ENCODE measurements around the gene LOX. TPM values are rescaled to one million over a fixed set of nuclear protein-coding genes. Genes with fewer than 3 reads are reported as not detected.

LOX gene
- total RNA-seq, 1 experiment from 2014 or later: 0.12 TPM

DNA sequence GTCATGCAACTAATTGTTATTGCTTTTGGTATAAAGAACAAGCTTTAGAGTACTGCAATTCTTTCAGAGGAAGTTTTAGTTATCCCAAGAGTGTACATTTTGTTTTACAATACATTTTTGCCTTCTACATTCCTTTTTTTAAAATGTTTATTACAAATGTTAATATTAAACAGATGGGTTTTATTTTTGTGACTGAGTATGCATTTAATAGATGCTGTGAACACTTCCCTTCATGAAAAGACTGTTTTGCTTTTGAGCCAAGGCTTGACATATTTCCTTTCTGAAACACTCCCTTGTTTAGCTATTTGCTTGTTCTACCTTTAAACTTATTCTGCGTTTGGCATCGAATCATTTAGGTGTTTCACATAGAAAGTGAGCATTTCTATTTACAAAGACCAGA lies 36.4 kb upstream of the LOX start (continued):
- TF ChIP-seq MAX (IDR thresholded peaks at IDR 0.05): no peak
- TF ChIP-seq ELF1 (IDR thresholded peaks at IDR 0.05; ENCODE audit: borderline replicate concordance, low read depth): no peak
- TF ChIP-seq ATF3 (IDR thresholded peaks at IDR 0.05): no peak
- TF ChIP-seq TCF7L2 (IDR thresholded peaks at IDR 0.05; ENCODE audit: borderline replicate concordance, extremely low read depth, insufficient read depth, insufficient read length): no peak
- TF ChIP-seq YY1 (IDR thresholded peaks at IDR 0.05; ENCODE audit: extremely low read depth, insufficient replicate concordance, low read depth, low read length): no peak
- no peak for TF ChIP-seq SRF (IDR thresholded peaks at IDR 0.05; ENCODE audit: low read depth)
- no peak for TF ChIP-seq FOSL1 (IDR thresholded peaks at IDR 0.05; ENCODE audit: low read depth)
- TF ChIP-seq EGR1 (IDR thresholded peaks at IDR 0.05; ENCODE audit: low read depth): no peak

DNA sequence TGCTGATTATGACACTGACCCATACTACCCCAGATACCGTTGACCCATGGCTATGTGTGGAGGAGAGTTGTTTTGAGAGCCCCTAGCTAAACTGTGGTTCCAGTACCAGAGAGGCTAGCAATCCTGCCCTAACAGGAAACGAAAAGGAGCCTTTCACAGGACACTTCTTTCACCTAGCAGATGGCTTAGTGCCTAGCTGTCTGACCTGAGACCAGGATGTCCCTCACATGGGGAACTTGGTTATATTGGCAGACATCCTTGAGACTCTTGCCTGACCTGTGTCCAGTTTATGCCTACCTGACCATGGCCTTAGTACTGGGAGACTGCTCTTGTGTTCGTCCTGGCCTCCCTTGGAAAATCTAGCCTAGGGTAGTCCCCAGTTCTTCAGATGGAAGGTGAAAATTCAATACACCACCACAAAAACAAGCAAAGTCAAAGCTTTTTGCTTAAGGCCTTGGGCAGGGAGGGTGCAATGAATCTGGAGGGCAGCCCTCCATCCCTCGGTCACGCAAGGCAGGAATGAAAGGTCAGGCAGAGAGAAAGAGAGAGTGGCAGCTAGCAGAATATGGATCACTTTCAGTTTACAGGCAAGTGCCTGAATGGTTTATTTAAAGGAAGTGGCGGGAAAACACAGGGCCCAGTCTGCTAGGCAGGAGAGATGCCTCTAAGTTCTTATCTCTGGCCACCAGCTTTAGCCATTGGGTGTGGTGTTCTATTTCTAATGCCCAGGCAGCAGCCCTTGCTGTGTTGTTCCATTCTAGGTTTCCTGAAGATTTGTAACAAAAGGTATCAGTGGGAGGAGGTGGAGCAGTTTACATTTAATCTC lies 34.9 kb upstream of the LOX start:
- BruUV-seq (replicated peaks): no TSS peak
- ATAC-seq (no peak), DNase-seq (ENCODE audit: low read depth, low spot score) (no peak)
- Histone ChIP-seq H4K20me1 (ENCODE audit: insufficient read depth) (no peaks in the 10 kb centered on the region), H3K9ac (ENCODE audit: low read length) (no peak overlapping the region), H3K9me3 (ENCODE audit: control insufficient read depth in 1 of 2, insufficient read depth in 1 of 2, low read depth in 1 of 2, low read length in 2 of 2) (no peaks in the 10 kb centered on the region), H3K4me2 (ENCODE audit: low read length) (no peak overlapping the region), H3K27me3 (ENCODE audit: insufficient read depth, low read length) (no peaks in the 10 kb centered on the region), H3K27ac (ENCODE audit: low read depth, low read length) (no peak overlapping the region), H3K9me2 (ENCODE audit: insufficient read depth) (no peaks in the 10 kb centered on the region), H3K36me3 (ENCODE audit: control insufficient read depth in 1 of 2, insufficient read depth in 2 of 2, low read length in 2 of 2) (no peaks in the 10 kb centered on the region), H2AFZ (ENCODE audit: low read depth, low read length, poor library complexity, severe bottlenecking) (no peak overlapping the region), H3K79me2 (ENCODE audit: insufficient read depth, low read length) (no peaks in the 10 kb centered on the region), H3K4me3 (replicated peaks in 1 of 2; ENCODE audit: low read depth in 1 of 2, low read length in 2 of 2) (no peak overlapping the region), H3K4me1 (ENCODE audit: control insufficient read depth in 1 of 2, insufficient read depth in 2 of 2, low read length in 2 of 2) (no peaks in the 10 kb centered on the region)
- CTCF ChIA-PET: no interaction called here
- POLR2A ChIA-PET: no interaction called here
- RAD21 ChIA-PET (ENCODE audit: low non-redundant PET in 1 of 2, low total read pairs in 2 of 2, uncharacterized antibody in 2 of 2, unreplicated experiment in 2 of 2): no interaction called here
- TF ChIP-seq JUND (IDR thresholded peaks at IDR 0.05): no peak
- TF ChIP-seq REST (IDR thresholded peaks at IDR 0.05; ENCODE audit: low read depth): no peak
- TF ChIP-seq FOSL1 (IDR thresholded peaks at IDR 0.05; ENCODE audit: low read depth): no peak
- TF ChIP-seq ELF1 (IDR thresholded peaks at IDR 0.05; ENCODE audit: borderline replicate concordance, low read depth): no peak
- no peak for TF ChIP-seq ZBTB33 (IDR thresholded peaks at IDR 0.05; ENCODE audit: extremely low read depth, insufficient replicate concordance, low read length)
- TF ChIP-seq EGR1 (IDR thresholded peaks at IDR 0.05; ENCODE audit: low read depth): no peak
- TF ChIP-seq CTCF (IDR thresholded peaks at IDR 0.05 in 2 of 3, conservative IDR thresholded peaks at IDR 0.05 in 1 of 3; ENCODE audit: borderline replicate concordance in 1 of 3, insufficient read depth in 1 of 3, low read depth in 2 of 3, low read length in 2 of 3): no peak
- TF ChIP-seq RAD21 (IDR thresholded peaks at IDR 0.05; ENCODE audit: low read depth): no peak
- TF ChIP-seq POLR2AphosphoS5 (IDR thresholded peaks at IDR 0.05; ENCODE audit: low read depth, low read length): no peak
- TF ChIP-seq ZFX (IDR thresholded peaks at IDR 0.05): no peak
- TF ChIP-seq SIN3A (IDR thresholded peaks at IDR 0.05; ENCODE audit: low read depth): no peak
- TF ChIP-seq EZH2 (IDR thresholded peaks at IDR 0.05): no peak
- intact Hi-C loops (cut with micrococcal nuclease): no loop called here
